AG09309 (cell line): ENCODE results near the gene PRKG2.

Source experiments
- DNase-seq: peaks from one replicate; pipeline ENCODE4 v3.0.0-alpha.2; 2010; ENCODE audit warnings: low read depth
- H3K4me3 ChIP-seq: 2 replicates; pipeline ENCODE4 v1.5.1; 2011; ENCODE audit warnings: mild to moderate bottlenecking, low read depth, low read length, moderate library complexity; ENCODE audit not compliant: control insufficient read depth
- CTCF ChIP-seq: IDR thresholded peaks from 2 replicates; pipeline ENCODE4 v1.5.1; 2011; ENCODE audit warnings: mild to moderate bottlenecking, low read depth, low read length, inconsistent platforms; ENCODE audit not compliant: insufficient read depth, control insufficient read depth; ENCODE audit errors: missing control alignments

Gene PRKG2

GRCh38 chr4:81060587-81061343 is 154.3 kb downstream of the PRKG2 start:
- no peak for TF ChIP-seq CTCF
- DNase-seq, result no peak
- H3K4me3 ChIP-seq, result no peak overlapping the region

- TF ChIP-seq CTCF, result no peak
- no peak overlapping the region for H3K4me3 ChIP-seq
- DNase-seq, result no peak
These were observed 156.4 kb downstream of the PRKG2 start for GRCh38 chr4:81058621-81059020.

- H3K4me3 ChIP-seq, result no peak overlapping the region
- no peak for DNase-seq
- peak; percentile 84 for TF ChIP-seq CTCF
These were observed 162.6 kb downstream of the PRKG2 start for GRCh38 chr4:81052119-81053068.

- no peak overlapping the region for H3K4me3 ChIP-seq
- no peak for DNase-seq
- TF ChIP-seq CTCF, result no peak
These were observed 165.1 kb downstream of the PRKG2 start for GRCh38 chr4:81049907-81050306.

GRCh38 chr4:81049330-81049729 is 165.7 kb downstream of the PRKG2 start:
- H3K4me3 ChIP-seq, result no peak overlapping the region
- no peak for DNase-seq
- no peak for TF ChIP-seq CTCF

GRCh38 chr4:81042578-81043365 is 172.2 kb downstream of the PRKG2 start:
- DNase-seq, result no peak
- H3K4me3 ChIP-seq, result no peak overlapping the region
- no peak for TF ChIP-seq CTCF
